GM21390 (cell line): ENCODE measurements around the gene CFAP47.
"Not testable (repeated sequence)": the region's sequence is repeated elsewhere in the genome, so short reads cannot be mapped to it uniquely, and the experiment has no call there.

ENCODE experiments used
- ATAC-seq: cut with Tn5 transposase; IDR thresholded peaks from one replicate; pipeline ENCODE4 v1.9.1; 2021; ENCODE audit not compliant: unreplicated experiment

Gene CFAP47

GRCh38 chrX:36214924-36215323 lies 295.4 kb downstream of the CFAP47 start:
- ATAC-seq, result no peak

GRCh38 chrX:36218801-36219200 lies 299.3 kb downstream of the CFAP47 start:
- no peak for ATAC-seq

DNA sequence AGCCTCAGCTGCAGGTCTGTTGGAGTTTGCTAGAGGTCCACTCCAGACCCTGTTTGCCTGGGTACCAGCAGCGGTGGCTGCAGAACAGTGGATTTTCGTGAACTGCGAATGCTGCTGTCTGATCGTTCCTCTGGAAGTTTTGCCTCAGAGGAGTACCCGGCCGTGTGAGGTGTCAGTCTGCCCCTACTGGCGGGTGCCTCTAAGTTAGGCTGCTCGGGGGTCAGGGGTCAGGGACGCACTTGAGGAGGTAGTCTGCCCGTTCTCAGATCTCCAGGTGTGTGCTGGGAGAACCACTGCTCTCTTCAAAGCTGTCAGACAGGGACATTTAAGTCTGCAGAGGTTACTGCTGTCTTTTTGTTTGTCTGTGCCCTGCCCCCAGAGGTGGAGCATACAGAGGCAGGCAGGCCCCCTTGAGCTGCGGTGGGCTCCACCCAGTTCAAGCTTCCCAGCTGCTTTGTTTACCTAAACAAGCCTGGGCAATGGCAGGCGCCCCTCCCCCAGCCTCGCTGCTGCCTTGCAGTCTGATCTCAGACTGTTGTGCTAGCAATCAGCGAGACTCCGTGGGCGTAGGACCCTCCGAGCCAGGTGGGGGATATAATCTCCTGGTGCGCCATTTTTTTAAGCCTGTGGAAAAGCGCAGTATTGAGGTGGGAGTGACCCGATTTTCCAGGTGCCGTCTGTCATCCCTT lies 315.4 kb downstream of the CFAP47 start:
- ATAC-seq, result not testable (repeated sequence)

GRCh38 chrX:36241397-36241796 lies 321.9 kb downstream of the CFAP47 start:
- no peak for ATAC-seq

DNA sequence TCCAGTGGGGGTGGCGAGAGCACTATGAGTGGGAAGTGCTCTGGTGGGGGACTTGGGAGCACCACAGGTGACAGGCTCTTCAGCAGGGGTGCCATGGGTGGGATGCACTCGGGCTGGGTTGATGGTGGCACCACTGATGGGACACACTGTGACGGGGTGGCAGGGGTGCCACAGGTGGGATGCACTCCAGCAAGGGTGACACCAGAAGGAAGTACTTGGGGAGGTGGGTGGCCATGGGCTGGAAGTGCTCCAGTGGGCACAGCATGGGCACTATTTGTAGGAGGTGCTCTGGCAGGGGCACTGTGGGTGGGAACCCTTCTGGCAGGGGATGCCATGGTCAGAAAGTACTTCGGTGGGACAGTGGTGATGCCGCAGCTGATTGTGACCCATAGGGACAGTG lies 346.6 kb downstream of the CFAP47 start:
- no peak for ATAC-seq

DNA sequence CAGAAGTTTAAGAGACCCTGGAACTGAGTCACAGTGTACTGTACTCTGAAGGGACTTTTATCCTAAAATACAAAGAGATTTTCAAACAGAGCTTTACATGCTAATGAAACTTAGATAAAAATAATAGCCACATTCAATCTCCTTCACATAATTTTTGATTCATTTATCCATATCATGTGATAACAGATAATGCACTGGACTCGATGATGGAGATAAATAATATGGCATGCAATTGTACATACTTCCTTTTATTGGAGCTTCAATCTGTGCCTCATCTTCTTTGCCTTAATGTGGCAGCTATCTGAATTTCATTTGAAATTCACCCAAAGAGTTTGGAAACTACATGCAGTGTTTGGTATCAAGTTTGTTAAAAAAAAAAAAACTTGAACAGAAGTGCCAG lies 390.6 kb downstream of the CFAP47 start:
- no peak for ATAC-seq

GRCh38 chrX:36314303-36314702 lies 394.8 kb downstream of the CFAP47 start:
- no peak for ATAC-seq

DNA sequence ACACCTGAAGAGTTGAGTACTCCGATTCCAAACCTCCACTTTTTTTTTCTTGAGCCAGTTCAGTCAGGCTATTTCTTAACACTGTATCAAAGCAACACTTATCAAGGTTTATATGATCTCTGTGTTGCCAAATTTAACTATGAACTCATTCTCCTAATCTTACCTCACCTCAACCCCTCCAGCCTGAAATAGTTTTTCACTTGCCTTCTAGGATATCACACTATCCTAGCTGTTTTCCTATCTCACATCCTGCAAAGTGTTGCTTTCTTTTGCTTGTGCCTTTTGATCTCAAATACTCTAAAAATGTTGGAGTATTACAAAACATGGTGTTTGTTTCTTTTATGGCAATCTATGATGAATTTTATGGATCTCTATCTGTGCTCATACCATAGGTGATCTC lies 415.0 kb downstream of the CFAP47 start:
- no peak for ATAC-seq

DNA sequence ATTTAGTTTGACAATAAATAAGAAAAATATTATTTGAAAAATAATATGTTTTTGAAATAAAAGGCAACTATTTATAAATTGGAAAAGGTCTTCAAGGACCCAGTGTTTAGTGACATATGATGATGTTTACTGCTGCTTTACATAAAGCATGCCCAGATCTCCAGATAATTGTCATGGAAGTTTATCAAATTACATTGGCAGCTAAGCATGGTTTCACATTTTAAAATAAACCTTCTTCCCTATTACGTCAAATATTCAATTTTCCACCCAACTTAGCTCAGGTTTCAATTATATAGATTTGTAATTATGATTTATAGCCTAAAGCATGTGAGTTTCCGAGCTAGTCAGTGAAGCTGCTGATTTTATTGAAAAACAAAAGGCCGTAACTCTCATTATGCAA lies 417.2 kb downstream of the CFAP47 start:
- ATAC-seq, result no peak

DNA sequence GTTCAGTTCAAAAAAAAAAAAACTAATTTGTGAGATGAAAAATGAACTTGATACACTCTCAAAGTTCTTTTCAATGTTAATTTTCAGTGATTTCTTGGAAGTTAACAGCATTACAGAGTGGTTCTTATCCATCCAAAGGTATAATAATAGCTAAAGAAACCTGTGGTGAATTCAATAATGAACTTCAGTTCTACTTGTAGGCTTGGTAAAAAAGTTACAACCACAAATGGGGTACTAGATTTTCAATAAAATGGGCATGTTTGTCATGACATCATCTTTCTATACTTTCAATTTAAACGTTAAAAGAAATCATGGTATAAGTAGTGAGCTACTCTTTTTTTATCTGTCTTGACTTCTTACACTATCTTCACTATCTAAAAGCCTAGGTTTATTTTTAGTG lies 424.8 kb downstream of the CFAP47 start:
- ATAC-seq, result no peak

GRCh38 chrX:36348509-36348908 lies 429.0 kb downstream of the CFAP47 start:
- no peak for ATAC-seq

DNA sequence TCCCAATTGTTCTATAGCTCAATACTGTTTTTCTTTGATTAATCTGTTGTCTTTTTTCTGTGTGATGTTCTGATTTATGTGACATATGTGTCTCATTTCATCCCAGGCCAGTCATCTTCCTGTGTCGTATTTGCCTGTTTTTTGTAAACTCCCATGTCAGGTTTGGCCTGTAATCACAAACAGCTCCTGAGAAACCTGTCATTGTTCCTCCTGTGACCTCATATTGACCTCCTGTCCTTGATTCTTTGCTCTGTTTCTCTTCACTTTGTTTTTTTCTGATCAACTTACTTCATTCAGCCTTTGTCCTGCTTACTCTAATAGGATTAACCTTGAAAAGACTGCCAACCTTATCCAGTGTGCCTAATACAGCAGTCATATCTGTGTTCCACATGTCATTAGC lies 438.3 kb downstream of the CFAP47 start:
- ATAC-seq, result no peak

DNA sequence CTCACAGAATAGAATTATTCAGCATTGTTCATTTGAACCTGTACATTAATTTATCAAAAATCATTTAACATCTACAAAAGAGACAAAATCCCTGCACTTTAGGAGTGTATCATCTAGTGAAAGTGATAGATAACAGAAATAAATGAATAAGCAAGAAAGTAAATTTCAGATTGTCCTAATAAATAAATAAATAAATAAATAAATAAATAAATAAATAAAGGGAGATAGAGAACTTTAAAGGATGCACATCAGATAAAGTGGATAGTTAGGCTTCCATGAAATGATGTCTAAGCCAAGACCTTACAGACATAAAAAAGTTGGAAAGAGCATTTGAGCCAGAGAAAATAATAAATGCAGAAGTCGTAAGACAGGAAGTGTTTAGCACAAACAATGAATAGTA lies 444.7 kb downstream of the CFAP47 start:
- no peak for ATAC-seq

- ATAC-seq, result no peak
Observed at GRCh38 chrX:36383495-36383894, 464.0 kb downstream of the CFAP47 start.

DNA sequence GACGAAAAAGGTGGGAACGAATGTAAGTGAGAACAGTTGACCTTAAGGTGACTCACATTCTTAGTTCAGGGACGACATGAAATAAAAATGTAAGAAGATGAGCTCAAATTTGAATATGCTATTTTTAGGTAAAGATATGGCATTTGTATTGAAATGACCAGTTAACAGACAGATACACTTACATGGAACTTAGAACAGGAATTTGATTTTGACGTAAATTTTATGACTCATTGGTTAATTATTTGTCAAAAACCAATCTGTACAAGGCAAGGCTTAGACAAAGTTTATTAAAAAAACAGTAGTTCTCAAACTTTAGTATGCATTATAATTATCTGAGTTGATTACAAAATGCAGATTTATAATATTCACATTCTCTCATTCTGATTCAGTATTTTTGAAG lies 469.4 kb downstream of the CFAP47 start:
- ATAC-seq, result no peak

DNA sequence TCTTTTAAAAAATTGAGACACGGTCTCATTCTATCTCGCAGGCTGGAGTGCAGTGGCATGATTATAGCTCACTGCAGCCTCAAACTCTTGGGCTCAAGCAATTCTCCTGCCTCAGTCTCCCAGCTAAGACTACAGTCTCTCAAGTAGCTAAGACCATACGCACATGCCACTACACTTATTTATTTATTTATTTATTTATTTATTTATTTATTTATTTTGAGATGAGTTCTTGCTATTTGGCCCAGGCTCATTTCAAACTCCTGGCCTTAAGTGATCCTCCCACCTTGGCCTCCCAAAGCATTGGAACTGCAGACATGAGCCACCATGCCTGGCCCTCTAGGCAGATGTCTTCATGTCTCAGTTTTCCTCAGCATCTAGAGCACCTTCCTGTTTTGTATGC lies 482.2 kb downstream of the CFAP47 start:
- ATAC-seq, result no peak

GRCh38 chrX:36407836-36408235 lies 488.3 kb downstream of the CFAP47 start:
- ATAC-seq, result no peak

- ATAC-seq, result no peak
Observed at GRCh38 chrX:36414056-36414455, 494.5 kb downstream of the CFAP47 start.

GRCh38 chrX:36422368-36422767 lies 502.8 kb downstream of the CFAP47 start:
- no peak for ATAC-seq

DNA sequence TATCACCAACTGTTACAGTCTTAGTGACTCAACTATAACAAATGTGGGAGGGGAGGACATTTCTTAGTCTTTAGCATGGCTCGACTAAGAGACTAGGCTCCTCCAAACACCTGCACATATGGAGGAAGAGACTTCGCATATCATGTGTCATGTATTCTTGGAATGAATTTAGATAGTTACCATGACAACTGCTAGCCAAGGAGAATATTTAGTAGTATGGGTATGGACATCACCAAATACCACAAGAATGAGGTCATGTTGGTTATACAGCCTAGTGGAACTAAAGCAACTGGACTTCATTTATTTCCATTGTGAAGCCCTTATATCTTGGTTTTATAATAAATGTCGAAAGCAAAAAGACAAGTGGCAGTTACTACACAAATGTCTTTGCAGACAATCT lies 512.3 kb downstream of the CFAP47 start:
- no peak for ATAC-seq

DNA sequence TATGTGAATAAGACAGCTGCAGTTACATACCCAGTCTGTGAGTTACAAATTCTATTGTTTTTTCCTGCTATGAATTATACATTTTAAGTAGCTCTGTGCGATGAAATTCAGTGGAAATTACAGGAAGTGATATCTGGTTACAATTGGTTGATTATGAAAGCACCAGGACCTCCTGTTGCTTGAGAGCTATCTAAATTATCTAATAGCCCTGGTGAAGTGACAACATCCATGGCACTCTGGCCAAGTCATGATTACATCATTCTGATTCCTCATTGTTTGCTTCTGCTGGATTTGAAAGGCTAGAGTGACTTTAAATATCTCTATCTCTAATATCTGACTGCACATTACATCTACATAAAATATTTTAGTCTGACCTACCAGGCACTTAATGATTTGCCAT lies 515.0 kb downstream of the CFAP47 start:
- ATAC-seq, result no peak
